GM21423 (cell line): Measurements from ENCODE around the gene ETV6.

ENCODE experiments used
- ATAC-seq: cut with Tn5 transposase; IDR thresholded peaks from one replicate; pipeline ENCODE4 v1.9.1; 2021; ENCODE audit warnings: mild to moderate bottlenecking, moderate library complexity; ENCODE audit not compliant: unreplicated experiment

The ETV6 gene

DNA sequence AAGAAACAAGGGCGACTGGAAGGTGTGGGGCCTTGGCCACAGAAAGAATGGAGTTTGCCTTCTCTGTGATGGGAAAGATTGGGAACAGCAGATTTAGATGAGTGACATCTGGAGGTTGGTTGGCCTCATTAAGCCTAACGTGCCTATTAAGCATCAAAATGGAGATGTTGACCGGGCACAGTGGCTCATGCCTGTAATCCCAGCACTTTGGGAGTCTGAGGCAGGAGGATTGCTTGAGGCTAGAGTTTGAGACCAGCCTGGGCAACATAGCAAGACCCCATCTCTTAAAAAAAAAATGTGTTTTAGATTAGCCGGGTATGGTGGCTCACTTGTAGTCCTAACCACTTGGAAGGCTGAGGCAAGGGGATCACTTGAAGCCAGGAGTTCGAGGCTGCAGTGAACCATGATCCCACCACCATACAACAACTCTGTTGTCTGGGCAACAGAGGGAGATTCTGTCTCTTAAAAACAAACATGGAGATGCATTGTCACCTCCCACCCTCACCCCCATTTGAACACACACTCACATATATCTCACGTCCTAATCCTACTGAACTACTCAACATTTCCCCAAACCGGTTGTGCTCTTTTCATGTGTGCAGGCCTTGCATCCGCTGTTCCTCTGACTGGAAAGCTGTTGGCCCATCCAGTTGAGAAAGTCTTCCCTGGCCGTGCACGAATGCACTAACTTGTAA lies 172.1 kb downstream of the ETV6 start:
- no peak for ATAC-seq

DNA sequence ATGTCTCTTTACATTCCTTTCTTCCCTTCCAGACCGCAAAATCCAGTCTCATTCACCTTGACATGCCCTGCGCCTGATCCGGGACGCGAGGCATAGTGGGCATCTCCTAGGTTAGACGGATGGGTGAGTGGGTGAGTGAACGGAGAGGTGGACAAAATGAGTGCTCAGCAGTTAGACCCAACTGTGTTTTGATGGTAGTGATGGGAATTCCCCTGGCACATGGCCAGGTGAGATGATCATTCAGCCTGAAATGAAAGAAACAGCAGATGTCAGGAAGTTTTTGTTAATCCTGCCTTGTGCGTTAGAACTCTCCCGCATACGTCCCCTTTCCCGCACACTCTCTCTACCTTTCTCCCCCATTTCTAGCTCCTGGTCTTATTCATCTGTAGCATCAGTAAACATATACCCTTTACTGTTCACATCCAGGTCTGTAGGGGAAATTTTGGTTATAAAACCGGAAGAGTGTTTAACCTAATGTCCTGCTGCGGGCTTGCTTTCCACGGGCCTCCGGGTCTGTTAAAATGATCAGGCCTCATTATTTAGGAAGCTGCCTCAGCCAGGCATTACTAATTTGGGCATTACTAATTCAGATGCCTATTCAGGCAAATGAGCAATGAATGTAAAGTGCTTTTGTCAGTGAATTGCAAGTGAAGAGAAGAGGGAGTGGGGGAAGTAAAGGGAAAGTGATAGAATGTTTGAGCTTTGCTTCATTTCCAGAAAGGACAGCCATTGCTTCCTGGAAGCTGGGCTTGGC lies 172.8 kb downstream of the ETV6 start:
- ATAC-seq: peak; percentile 47

DNA sequence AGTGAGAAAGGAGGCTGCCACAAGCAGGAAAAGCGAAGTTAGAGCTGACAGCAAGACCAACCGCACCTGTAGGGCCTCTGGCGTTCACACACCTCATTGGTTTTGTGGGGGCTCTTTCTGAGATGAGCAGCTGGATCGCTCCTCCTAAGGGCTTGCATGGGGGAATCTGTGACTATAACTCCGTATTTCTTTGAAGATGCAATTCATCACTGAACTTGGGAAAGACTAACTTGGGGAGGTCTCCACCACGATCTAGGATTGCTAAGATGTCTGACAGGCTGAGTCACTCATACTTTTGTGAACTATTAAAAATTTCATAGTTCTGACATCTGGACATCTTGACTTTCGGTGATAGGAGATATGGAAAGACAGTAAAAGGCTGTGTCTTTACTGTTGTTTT lies 173.6 kb downstream of the ETV6 start:
- ATAC-seq: no peak

DNA sequence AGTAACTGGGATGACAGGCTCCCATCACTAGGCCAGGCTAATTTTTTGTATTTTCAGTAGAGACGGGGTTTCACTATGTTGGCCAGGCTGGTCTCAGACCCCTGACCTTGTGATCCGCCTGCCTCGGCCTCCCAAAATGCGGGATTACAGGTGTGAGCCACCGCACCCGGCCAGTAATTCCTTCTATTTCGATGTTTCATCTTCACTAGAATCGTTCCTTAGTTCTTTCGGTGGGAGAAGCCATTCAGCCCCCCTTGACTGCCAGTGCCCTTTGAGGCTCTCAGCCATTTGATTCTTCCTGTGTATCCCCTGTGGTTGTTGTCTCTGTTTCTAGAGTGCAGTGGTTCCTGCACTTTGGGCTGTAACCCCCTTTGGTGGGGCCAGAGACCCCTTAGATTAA lies 174.1 kb downstream of the ETV6 start:
- ATAC-seq: no peak

DNA sequence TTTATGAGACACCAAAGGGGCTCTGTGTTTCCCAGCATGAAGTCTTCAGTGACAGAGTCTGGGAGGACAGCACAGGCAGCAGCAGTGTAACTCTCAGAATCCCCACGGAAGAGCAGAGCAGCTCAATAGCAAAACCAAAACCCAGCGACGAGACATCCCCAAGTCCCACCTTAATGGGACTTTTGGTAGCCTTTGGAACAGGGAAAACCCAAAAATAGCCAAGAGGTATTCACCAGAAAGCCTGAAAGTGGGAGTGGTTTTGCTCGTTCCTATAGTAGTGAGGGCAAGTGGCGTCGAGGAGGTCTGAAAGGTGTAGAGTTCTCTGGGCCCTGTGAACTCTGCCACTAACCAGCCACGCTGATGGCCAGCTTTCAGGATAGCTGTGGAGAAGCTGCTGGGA lies 174.6 kb downstream of the ETV6 start:
- ATAC-seq: no peak

DNA sequence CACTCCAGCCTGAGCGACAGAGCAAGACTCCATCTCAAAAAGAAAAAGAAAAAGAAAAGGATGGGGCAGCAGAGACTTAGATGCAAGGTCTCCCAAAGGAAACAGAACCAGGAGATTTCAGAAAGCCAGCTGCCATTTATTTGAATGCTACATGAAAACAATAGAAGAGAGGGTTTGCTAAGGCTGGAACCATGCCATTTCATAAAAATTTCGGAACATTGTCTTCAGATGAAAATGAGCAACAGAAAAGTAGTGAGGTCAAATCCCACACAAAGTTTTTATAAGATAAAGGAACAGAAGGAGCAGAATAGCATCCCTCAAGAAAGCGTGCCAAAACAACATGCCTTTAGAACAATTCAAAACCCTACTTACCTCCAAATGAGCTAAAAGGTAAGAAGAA lies 175.3 kb downstream of the ETV6 start:
- ATAC-seq: no peak

DNA sequence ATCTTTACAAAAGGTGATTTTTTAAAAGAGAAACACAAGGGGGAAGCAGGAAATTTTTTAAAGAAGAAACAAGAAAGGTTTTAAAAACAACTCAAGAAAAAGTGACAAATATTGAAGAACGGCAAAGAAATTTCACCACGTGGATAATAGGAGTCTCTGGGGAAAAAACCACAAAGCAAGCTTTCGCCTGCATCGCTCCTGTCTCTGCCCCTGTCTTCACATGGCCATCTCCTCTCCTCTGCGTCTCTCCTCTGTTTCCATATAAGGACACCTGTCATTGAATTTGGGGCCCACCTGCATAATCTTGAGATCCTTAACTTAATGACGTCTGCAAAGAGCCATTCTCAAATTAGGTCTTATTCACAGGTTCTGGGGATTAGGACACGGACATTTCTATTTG lies 175.8 kb downstream of the ETV6 start:
- no peak for ATAC-seq

DNA sequence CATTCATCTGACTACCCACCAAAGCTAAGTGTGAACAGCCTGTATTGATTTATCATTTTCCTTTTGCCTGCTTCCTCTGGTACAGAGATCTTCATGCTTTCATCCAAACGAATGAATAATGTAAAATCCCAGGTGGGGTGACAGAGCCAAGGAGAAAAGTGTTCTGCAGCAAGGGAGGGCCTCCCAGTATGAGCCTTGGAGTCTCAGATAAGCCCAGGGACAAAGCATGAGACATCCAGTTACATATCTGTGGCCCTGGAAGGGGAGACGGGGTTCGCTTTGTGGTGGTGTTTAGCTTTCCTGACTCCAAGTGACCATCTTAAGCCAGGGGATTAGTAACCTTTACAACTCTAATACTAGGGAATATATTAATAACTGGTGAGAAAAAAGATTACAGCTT lies 177.1 kb downstream of the ETV6 start:
- ATAC-seq: no peak

DNA sequence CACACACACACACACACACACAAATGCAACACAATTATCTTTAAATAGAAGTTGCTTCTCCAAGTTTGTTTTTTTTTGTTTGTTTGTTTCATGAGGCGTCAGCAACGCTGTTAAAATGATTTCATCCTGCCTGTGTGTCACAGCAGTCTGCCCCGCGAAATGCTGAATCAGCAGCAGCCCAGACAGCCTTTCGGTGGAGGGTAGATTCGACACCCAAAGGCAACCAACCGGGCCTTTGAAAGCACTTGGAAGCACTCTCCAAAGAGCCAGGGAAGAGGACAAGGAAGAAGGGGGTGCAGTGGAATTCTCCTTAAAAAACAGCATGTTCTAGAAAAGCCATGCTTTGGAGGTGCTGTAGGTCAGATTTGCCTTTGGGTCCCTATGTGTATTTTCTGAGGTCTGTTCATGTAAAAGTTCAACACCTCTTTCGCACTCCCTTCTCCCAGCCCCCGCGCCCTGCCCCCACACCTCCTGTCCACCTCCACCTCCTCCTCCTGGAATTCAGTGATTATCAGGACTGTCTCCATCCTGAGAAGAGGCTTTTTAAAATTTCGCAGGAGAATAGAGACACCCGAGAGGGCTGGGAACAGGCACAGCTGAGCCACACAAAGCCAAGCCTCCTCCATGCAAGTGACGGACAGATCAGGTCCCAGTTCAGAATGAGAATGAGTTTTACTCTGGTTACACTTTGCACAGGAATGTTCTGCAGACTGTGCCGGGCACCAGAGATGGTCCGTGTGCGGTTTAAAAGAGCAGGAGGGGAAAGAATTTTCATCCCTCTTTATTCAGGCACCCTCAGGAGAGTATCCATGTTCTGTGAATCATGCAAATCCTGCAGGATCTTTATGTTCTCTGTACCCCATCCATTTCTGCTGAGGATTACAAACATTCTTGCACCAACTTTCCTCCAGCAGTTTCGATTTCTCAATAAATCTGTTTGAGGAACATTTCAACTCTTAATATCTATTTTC lies 177.9 kb downstream of the ETV6 start:
- no peak for ATAC-seq

DNA sequence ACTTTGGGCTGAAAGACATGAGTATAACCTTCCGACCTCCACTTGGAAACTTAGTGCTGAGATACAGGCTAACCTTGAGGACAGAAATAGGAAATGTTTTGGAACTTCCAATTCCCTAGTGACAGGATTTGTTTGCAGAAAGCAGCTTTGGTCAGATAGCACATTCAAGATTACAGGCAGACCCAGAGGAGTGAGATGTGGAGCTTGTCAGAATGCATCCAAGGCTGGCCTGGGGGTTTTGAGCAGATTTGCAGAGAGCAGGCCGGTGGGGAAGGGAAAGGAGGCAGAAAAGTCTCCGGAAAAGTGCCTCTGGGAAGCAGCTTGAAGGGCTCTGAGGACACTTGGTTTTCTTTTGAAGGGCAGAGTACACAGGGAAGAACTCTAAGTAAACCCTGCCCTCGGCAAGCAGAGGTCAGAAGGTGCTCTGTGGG lies 180.3 kb downstream of the ETV6 start:
- no peak for ATAC-seq

DNA sequence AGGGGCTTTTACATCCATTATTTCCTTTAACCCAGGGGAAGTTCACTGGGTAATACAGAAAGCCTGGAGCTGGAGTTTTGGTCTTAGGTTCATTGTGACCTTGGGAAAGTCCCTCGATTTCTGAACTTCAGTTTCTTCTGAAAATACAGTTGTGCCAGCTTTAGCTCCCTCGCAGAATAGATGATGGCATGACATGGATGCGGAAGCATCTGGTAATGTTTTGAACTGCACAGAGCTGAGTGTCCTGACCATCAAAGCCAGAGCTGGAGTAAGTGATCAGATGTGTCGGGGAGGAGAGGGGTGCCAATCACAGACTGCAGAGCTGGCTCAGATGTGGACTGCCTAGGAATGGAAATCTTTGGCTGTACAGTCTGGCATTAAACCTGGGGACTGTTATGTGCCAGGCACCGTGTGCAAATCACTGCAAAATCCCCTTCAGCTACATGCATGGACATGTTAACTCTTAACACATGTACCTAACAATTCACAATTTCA lies 180.9 kb downstream of the ETV6 start:
- ATAC-seq: no peak

DNA sequence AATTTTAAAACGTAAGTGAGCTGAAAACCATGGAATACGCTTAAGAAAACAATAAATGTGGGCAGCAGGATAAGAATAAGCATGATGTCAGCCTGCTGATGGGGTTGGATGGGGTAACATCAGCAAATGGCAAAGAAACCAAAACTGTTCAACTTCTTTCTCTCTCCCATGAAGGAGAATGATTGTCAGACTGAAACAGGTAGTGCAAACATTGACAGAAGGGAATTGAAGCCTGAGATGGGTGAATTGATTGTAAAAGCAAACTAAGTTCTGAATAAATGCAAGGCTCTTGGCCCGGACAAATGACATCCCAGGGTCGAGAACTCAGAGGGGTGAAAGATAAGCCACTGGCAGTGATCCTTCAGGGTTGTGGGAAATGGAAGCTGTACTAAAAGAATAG lies 182.6 kb downstream of the ETV6 start:
- ATAC-seq: peak; percentile 21

DNA sequence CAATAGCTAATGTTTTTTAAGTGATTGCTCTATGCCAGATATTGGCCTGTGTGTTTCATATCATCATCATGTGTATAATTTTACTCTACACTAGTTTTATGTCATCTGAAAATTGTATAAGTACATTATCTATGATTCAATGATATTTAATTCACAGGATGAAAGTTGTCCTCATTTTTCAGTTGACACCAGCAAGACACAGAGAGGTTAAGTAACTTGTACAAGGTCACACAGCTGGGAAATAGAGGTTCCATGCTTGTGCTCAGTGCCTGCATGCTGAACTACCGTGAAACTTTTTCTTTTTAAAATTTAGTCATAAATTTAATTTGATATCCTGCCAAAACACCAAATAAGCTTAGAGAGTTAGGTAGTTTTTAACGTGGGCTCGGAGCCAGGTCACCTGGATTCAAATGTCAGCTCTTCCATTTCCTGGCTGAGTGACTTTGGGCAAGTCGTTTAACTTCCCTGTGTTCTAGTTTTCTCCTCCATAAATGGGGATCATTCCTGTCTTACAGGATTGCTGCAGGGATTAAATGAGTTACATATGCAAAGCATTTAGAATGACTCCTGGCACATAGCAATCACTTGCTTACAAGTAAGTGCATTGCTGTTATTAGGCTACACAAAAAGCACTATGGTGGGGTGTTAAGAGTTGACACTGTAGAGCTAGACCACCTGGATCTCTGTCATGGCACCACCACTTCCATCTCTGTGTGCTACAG lies 183.9 kb downstream of the ETV6 start:
- ATAC-seq: no peak

DNA sequence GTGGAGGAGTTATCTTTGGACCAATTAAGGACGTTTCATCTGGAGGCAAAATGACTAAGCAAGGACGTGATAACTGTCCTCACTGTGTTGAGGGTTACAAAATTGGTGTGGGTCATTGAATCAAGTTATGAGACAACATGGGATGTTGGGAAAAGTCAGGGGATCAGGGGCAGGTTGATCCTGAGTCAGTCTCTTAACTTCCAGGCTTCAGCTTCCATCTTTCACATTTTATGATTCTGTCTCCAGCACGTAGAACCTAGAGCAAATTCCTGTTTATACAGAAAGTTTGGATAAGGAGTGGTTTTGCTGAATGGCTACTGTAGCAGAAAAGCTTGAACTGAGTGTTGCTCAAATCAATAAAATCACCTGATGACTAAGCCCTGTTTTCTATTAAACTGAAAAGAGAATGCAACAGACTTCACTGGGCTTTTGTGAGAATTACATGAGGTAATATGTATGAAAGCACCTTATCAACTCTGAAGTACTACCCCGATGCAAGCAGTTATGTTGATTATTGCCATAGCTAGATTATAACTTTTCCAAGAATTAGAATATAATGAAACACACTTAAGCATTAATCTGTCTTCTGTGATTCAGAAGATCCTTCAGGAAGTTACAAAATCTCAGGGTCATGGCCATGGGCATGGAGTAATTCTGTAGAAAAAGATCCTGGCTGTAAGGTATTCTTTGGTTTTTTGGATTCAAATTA lies 184.8 kb downstream of the ETV6 start:
- ATAC-seq: no peak

DNA sequence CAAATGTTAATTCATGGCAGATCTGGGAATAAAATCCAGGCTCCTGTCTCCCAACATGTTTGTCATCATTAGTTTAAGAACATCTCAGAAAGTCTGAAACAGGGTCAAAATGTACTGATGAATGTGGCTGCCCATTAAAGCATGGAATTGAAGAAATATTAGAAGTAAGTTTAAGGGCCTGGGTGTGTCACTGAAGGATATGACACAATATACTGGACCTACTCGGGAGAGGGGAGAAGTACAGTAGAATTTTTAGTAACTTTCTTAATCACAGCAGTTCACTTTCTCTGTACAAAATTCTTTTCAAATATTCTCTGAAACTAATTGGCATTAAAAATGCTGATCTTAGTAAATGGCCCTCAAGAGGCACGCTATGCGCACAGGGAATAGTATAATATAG lies 185.5 kb downstream of the ETV6 start:
- no peak for ATAC-seq

DNA sequence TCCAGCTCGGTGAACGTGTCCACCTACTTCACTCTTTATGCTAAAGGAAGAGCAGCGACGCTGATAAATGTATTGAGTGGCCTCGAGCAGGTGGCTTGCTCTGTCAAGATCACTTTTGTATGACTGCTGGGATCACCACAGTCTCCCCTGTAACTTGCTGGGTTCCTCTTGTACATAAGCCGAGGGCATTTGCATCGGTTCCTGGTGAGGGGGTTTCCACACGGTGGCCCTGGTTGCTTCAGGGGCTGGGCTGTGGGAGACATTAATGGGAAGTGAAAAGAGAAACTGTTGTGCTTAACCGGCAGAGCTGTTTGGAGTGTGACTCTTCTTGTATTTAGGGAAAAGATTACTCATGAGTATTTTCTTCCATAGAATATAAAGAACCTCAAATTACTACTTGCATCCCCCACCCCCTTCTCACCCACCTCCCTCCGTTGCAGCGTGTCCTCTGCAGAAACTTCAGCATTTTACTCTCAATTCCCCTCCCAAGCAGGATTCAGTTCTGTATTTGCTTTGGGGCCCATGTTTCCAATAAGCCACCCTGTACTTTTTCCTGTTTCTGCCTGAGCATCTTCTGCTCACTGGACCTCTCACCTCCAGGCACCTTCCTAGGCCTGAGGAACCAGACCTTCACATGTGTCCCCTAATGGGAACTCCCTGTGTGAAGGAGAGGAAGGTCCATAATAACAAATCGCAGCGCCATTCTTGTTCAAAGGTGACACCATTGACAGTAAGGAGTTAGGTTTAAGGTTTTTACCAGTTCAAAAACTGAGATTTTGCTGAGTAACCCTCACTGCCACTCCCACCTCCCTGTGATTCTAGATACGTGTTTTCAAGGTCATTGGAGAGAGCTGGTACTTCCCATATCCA lies 187.0 kb downstream of the ETV6 start:
- peak; percentile 88 for ATAC-seq

DNA sequence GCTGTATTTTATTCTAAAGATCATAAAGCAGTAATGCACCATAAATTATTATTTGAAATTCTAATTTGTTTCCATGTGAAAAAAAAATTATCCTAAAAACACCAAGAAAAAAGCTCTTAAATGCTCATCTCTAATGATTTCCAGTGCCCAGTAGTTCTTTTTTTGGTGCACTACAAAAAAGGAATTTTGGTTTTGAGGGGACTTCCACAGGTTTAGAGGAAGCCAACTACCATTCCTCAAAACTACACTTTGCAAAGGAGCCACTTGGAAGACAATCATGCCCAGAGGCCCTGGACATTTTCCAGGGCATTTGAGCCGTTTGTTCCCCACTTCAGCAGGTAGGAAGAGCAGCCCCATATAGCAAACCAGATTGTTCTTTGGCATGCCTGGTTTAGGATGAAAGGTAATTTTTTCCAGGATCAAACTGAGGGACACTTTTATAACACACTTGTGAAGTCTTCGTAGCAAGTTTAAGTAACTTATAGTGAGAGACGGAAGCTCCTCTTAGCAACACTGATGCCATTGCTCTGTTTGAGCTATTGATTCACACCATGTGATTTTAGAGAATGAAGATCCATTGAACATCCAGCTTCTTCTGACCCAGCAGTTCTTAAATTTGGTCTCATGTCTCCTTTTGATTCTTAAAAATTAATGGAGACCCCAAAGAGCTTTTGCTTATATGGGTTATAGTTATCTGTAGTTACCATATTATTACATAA lies 187.9 kb downstream of the ETV6 start:
- ATAC-seq: no peak

DNA sequence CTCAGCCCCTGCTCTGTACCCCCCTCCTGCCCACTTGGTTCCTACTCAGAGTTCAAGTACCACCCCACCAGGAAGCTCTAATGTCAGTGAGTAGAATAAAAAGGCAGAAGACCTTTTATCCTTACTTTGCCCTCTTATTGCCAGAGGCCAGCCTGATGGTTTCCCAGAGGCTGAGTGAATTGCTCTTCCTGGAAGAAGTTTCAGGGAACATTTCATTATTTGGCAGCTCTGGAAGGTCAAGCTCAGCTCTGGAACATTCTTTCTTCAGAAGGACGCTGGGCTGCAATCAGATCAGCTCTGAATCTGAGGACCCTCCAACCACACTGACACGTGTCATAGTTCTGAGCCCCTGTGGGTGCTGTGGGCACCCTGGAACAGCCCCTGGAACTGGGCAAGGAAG lies 188.9 kb downstream of the ETV6 start:
- no peak for ATAC-seq
